AG04450 (cell line): Measurements from ENCODE around the gene KCNJ5. TPM values are rescaled to one million over a fixed set of nuclear protein-coding genes. Genes with fewer than 3 reads are reported as not detected.

Experiments
- CTCF ChIA-PET: fragments of 300-600, 350-600 bp; formaldehyde crosslinking; extraction: SDS; loops from one replicate; lab custom pipeline; 2022; ENCODE audit warnings: antibody characterized with exemption, inconsistent platforms; lab: Charles Lee
- POLR2A ChIA-PET: fragments of 350-600 bp; formaldehyde crosslinking; extraction: SDS; loops from one replicate; lab custom pipeline; 2021; ENCODE audit warnings: antibody characterized with exemption, inconsistent platforms; lab: Yijun Ruan, JAX
- DNase-seq: peaks from one replicate; pipeline ENCODE4 v3.0.0-alpha.2; 2011; ENCODE audit warnings: low read depth, low spot score
- H3K27ac ChIP-seq: one replicate; pipeline ENCODE4 v1.5.1; 2012; ENCODE audit warnings: low read depth, low read length, control low read depth
- H3K27me3 ChIP-seq: one replicate; pipeline ENCODE4 v1.6.0; 2012; ENCODE audit warnings: low read length; ENCODE audit not compliant: control insufficient read depth, insufficient read depth
- H3K4me3 ChIP-seq: 2 replicates; pipeline ENCODE4 v1.5.1; 2011; ENCODE audit warnings: mild to moderate bottlenecking, low read depth, low read length, control low read depth
- H3K9me3 ChIP-seq: 2 replicates; pipeline ENCODE4 v1.5.1; 2012; ENCODE audit warnings: low read length; ENCODE audit not compliant: control insufficient read depth, insufficient read depth
- polyA plus RNA-seq: library from polyadenylated mRNA; depleted of rRNA; stranded (reverse); fragments of >200 nt; gene quantifications from 2 replicates; pipeline ENCODE4 v1.2.3, GENCODE V29; 2011
- TF ChIP-seq, protein P1 (sequence below): IDR thresholded peaks from 2 replicates; pipeline ENCODE4 v1.5.1; 2011; ENCODE audit warnings: low read depth, low read length, control low read depth, inconsistent platforms

Gene KCNJ5
- polyA plus RNA-seq, 1 experiment: not detected

- H3K4me3 ChIP-seq: no peak overlapping the region
- TF ChIP-seq, protein P1, sequence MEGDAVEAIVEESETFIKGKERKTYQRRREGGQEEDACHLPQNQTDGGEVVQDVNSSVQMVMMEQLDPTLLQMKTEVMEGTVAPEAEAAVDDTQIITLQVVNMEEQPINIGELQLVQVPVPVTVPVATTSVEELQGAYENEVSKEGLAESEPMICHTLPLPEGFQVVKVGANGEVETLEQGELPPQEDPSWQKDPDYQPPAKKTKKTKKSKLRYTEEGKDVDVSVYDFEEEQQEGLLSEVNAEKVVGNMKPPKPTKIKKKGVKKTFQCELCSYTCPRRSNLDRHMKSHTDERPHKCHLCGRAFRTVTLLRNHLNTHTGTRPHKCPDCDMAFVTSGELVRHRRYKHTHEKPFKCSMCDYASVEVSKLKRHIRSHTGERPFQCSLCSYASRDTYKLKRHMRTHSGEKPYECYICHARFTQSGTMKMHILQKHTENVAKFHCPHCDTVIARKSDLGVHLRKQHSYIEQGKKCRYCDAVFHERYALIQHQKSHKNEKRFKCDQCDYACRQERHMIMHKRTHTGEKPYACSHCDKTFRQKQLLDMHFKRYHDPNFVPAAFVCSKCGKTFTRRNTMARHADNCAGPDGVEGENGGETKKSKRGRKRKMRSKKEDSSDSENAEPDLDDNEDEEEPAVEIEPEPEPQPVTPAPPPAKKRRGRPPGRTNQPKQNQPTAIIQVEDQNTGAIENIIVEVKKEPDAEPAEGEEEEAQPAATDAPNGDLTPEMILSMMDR: no peak
- no peak overlapping the region for H3K27ac ChIP-seq
- no peak for DNase-seq
- H3K27me3 ChIP-seq: peaks cover 21% of the 10 kb centered on the region
- ChIA-PET POLR2A (no interaction called here), CTCF (interaction anchor here (0.8 to 2.5 kb wide), 5 partner anchors 22 to 69 kb away, joined by 3 to 15 read pairs (median 6); no protein-coding TSS in a partner anchor)
- H3K9me3 ChIP-seq: no peaks in the 10 kb centered on the region; the same call in 1 of the 2 replicates
These were observed 37.2 kb downstream of the KCNJ5 start for GRCh38 chr11:128928400-128928799.

GRCh38 chr11:128929468-128929867 is 38.3 kb downstream of the KCNJ5 start:
- TF ChIP-seq, protein P1: no peak
- H3K9me3 ChIP-seq: no peaks in the 10 kb centered on the region; the same call in 1 of the 2 replicates
- ChIA-PET POLR2A (interaction anchor here (0.7 kb wide), 1 partner anchor 13 kb away, joined by 8 read pairs; no protein-coding TSS in a partner anchor), CTCF (interaction anchor here (0.5 to 2.5 kb wide), 3 partner anchors 27 to 44 kb away, joined by 3 to 15 read pairs (median 6); no protein-coding TSS in a partner anchor)
- H3K27me3 ChIP-seq: peaks cover 16% of the 10 kb centered on the region
- H3K27ac ChIP-seq: no peak overlapping the region
- H3K4me3 ChIP-seq: no peak overlapping the region
- no peak for DNase-seq

- H3K27me3 ChIP-seq: peaks cover 12% of the 10 kb centered on the region
- no peak for DNase-seq
- no peaks in the 10 kb centered on the region; the same call in 1 of the 2 replicates for H3K9me3 ChIP-seq
- ChIA-PET POLR2A (no interaction called here), CTCF (interaction anchor here (0.5 to 2.5 kb wide), 3 partner anchors 27 to 45 kb away, joined by 3 to 15 read pairs (median 6); no protein-coding TSS in a partner anchor)
- no peak overlapping the region for H3K27ac ChIP-seq
- H3K4me3 ChIP-seq: no peak overlapping the region
- TF ChIP-seq, protein P1: no peak
These were observed 38.8 kb downstream of the KCNJ5 start for GRCh38 chr11:128929991-128930390.

DNA sequence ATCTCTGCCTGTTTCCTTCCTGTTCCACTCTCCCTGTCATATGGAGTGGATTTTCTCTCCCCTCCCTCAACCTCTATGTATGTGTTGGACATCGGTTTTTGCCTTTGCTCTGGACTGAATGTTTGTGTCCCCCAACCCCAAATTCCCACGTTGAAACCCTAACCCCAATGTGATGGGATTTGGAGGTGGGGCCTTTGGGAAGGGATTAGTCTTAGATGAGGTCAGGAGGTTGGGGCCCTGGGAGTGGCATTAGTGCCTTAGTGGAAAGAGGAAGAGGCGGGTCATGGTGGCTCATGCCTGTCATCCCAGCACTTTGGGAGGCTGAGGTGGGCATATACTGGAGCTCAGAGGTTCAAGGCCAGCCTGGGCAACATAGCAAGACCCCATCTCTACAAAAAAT is 39.9 kb downstream of the KCNJ5 start:
- peaks cover 11% of the 10 kb centered on the region for H3K27me3 ChIP-seq
- H3K27ac ChIP-seq: no peak overlapping the region
- ChIA-PET POLR2A (no interaction called here), CTCF (no interaction called here)
- H3K4me3 ChIP-seq: no peak overlapping the region
- no peaks in the 10 kb centered on the region; the same call in 1 of the 2 replicates for H3K9me3 ChIP-seq
- TF ChIP-seq, protein P1: no peak
- DNase-seq: no peak

- H3K9me3 ChIP-seq: no peaks in the 10 kb centered on the region; the same call in 1 of the 2 replicates
- CTCF ChIA-PET: no interaction called here
- TF ChIP-seq, protein P1: no peak
- POLR2A ChIA-PET: no interaction called here
- H3K27ac ChIP-seq: no peak overlapping the region
- H3K4me3 ChIP-seq: no peak overlapping the region
- H3K27me3 ChIP-seq: peaks cover 8% of the 10 kb centered on the region
- no peak for DNase-seq
These were observed 40.5 kb downstream of the KCNJ5 start for GRCh38 chr11:128931668-128932067.
